ENCODE data around the gene SYT4.

Gene SYT4, protein sequence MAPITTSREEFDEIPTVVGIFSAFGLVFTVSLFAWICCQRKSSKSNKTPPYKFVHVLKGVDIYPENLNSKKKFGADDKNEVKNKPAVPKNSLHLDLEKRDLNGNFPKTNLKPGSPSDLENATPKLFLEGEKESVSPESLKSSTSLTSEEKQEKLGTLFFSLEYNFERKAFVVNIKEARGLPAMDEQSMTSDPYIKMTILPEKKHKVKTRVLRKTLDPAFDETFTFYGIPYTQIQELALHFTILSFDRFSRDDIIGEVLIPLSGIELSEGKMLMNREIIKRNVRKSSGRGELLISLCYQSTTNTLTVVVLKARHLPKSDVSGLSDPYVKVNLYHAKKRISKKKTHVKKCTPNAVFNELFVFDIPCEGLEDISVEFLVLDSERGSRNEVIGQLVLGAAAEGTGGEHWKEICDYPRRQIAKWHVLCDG

DNA sequence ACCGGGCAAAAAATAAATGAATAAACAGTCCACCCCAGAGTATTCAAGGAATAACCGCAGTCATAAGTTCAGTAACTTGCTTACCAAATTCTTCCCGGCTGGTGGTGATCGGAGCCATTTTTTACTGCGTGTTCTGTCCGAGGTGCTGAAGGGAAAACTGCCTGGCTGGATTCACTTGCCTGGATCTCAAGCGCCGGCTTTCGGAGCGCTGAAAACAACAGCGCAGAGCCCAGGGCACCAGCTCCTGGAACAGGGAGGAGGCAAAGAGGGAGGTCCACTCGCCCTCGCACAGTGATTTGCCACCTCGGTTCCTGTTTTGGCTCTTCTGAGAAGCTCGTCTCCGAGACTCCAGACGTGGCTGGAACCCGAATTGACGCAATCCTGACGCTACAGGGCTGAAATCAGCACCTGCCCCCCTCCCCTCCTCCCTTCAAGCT lies at the start of gene SYT4:
Gene SYT4 (minus strand): TSS at position 327 of the 437 bp plus-strand sequence. CDS start 209 bp downstream, at position 118.
- DNase-seq, result peak in 1 of 2 experiments; percentile 4

DNA sequence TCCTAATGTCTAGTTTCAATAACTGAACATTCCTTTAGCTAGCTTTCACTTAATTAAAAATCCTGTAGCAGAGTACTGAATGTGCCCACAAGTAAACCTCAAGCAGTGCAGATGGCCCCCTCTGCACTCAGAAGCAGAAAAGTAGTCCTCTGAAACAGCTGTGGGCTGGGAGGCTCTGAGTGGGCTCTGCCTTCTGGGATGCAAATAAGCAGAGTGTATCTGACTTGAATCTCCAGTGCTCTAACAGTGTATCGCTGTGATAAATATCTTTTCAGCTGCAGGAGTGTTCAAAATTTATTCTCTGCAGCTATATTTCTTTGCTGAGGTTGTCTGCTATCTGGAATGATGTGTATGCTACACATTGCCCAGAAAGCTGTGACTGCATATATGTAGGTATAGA lies 44.8 kb upstream of the SYT4 start:
- DNase-seq, result no peak

DNA sequence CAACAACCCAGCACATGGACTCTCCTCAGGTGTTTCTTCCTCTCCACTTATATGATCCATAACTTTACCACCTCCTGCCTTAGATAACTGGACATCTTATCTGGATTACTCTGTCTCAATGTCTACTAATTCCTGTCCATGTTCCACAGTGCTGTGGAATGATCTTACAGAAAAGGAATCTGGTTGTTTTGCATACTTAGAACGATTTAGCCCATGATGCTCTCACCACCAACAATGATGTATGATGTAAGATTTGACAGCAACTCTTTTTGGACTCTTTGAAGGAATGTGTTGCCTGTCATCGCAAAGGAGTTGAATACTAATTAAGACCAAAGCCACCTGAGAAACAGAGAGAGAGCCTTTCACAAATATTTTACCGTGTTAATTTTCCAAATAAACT lies 37.7 kb upstream of the SYT4 start:
- no peak for DNase-seq

DNA sequence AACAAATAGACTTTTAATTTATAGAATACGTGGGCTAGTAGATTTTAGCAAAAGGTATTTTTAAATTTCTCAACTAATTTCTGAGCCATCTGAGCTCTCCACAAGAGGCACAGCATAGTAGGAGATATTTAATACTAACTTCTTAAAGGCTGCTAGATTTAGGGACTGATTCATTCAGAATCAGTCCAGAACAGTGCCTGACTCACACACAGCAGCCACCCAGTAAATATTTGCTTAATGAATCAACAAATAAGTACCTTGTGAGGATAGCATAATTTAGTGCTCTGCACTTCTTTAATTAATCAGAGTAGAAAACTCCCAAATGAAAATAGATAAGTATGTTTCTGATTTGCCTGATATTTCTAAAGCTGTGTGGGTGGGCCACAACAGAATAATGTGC lies 35.6 kb upstream of the SYT4 start:
- no peak for DNase-seq

DNA sequence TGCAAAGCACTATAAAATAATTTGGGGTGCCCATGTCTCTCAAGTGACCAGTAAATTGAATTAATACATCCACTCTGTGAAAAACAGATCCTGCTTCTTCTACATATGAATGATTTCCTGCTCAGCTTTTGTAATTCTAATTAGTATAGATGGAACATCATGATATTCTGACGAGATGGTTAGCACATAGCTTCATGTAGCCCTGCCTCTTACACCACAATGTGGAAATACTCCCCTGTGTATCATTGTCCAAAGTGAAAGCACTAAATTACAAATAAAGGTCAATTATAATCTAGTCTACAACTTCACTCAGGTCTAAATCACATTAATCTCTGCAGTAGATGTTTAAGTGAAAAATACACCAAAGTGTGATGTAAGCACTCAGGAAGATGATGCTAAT lies 32.9 kb upstream of the SYT4 start:
- DNase-seq, result no peak

- DNase-seq, result no peak
Observed at GRCh38 chr18:43303376-43303775, 26.1 kb upstream of the SYT4 start.

DNA sequence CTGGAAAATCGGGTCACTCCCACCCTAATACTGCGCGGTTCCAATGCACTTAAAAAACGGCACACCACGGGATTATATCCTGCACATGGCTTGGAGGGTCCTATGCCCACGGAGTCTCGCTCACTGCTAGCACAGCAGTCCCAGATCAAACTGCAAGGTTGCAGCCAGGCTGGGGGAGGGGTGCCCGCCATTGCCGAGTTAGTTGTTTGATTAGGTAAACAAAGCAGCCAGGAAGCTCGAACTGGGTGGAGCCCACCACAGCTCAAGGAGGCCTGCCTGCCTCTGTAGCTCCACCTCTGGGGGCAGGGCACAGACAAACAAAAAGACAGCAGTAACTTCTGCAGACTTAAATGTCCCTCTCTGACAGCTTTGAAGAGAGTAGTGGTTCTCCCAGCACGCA lies 8.9 kb upstream of the SYT4 start:
- DNase-seq, result peak in 1 of 2 experiments; percentile 39

GRCh38 chr18:43283299-43283698 lies 6.0 kb upstream of the SYT4 start:
- DNase-seq, result no peak

DNA sequence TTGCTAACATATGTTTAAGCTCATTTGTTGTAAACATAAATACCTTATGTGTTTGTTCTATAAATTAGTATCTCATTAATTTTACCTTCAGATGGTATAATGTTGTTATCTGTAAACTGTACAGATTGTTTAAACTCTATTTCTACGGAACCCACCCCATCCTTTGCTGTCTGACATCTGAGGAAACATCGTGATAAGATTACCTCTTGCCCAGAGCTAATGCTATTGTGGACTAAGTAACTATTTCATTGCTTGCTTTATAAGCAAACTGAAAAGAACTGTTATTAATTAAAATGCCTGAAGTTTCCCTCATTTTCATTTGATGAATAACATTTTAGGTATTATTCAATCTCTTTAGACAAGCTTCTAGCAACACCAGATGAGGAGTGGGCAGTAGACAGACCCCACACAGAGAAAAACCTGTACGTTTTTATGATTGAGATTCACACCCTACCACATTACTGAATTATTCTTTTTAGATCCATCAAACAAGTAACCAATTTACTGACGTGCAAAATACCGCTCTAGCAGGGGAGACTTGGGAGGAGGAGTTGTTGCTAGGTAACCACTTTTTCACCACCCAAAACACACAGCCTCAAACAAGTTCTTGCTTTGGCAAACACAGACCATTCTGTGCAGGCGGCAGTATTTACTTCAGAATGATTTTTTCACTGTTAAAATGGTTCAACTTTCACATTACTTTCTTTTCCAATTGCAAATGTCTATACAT lies 1.9 kb upstream of the SYT4 start:
- DNase-seq, result peak in 1 of 2 experiments; percentile 24

DNA sequence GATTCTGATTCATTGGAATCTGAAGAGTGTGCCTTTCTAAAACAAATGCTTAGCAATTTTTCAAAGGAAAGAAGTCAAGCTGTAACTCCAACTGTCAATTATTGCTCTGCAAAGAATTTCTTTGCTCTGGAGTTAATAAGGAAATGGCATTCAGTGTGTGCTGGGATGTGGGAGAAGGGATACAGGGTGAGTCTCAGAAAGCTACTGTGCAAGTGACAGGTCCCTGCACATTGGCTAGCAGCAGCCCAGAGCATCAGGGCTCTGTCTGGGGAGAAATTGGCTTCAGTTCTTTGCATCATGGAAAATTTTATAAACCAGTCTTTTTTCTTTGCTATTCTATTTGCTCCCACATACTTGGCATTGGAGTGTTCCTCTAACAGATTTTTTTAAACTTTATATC lies 1.1 kb upstream of the SYT4 start:
- DNase-seq, result no peak

DNA sequence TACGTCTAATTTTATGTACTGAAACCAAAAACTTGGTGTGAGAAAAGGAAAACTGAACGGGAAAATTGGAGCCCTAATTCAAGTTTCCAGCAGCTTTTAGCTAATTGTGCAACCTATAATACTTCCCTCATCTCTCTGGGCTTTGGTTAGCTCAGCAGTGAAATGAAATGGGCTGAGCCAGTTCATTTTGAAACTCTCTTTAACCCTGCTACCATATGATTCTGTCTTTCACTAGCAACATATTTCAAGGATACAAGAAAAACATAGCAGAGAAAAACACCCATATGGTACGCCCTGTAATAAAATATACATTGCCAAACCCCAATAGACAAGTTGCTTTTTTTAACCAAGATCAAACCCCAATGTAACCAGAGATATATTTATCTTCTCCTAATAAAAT lies 799 bp downstream of the SYT4 start:
- DNase-seq, result no peak

DNA sequence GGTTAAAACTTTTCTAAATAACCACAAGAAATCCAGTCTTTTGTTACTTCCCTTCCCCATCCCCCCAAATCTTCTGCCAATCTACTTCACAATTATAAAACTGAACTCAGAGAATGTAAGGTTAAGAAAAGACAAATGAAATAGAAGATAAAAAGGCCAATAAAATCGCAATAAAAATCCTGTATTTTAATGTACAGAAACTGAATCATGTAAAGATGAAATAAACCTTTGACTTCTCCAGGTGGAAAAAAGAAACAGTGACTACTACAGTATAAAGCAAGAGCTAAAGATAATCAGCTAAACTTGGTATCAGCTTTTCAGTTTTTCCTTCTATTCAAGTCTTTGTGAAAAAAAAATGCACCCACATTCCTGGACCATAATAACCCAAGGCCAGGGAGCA lies 1.7 kb downstream of the SYT4 start:
- no peak for DNase-seq

- DNase-seq, result no peak
Observed at GRCh38 chr18:43274526-43274925, 2.8 kb downstream of the SYT4 start.

- DNase-seq, result peak in 1 of 2 experiments; percentile 21
Observed at GRCh38 chr18:43271593-43272432, 5.5 kb downstream of the SYT4 start.

DNA sequence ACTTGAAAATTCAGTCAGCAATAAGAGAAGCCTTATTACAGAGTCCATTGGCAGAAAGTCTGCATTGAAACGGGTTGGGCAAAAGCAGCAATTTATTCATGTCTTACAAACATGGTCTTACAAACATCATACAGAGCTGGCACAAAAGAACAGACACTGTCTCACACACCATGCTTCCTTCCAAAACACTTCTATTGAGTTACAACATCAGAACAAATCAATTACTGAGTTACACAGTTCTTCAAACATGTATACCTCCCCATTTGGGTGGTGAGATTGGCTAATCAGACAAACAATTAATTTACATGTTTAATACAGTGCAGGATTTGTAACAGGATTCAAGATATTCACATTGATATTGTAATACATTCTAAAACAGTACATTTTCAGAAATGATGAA lies 9.5 kb downstream of the SYT4 start:
- no peak for DNase-seq

- no peak for DNase-seq
Observed at GRCh38 chr18:43265465-43265864, 11.8 kb downstream of the SYT4 start.

GRCh38 chr18:43248610-43249249 lies 28.6 kb downstream of the SYT4 start:
- DNase-seq, result no peak

DNA sequence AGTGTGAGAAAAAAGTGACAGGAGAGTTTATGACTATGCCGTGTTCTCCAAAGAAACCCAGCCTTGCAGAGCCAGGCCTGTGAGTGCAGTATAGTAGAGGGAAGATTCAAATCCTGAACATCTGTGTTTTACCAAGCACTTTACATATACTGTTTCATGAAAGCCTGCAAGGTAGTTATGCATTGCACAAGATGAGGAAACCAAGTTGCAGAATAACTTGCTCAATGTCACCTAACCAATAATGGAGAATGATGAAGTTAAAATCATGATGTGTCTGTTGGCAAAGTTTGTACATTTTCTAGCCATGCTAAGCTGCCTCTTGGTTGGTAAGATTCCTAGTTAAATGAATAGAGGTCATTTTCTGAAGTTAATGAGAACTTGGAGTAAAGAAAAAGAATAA lies 29.3 kb downstream of the SYT4 start:
- DNase-seq, result no peak

GRCh38 chr18:43238429-43238828 lies 38.9 kb downstream of the SYT4 start:
- no peak for DNase-seq

- DNase-seq, result no peak
Observed at GRCh38 chr18:43236921-43237320, 40.4 kb downstream of the SYT4 start.

DNA sequence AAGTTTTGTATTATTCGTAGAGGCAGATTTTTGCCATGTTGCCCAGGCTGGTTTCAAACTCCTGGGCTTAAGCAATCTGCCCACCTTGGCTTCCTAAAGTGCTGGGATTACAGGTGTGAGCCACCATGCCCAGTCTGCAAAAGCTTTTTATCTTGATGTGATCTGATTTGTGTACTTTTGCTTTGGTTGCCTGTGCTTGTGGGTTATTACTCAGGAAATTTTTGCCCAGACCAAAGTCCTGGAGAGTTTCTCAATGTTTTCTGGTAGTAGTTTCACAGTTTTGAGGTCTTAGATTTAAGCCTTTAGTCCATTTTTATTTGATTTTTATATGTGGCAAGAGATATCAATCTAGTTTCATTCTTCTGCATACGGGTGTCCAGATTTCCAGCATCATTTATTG lies 42.4 kb downstream of the SYT4 start:
- no peak for DNase-seq

DNA sequence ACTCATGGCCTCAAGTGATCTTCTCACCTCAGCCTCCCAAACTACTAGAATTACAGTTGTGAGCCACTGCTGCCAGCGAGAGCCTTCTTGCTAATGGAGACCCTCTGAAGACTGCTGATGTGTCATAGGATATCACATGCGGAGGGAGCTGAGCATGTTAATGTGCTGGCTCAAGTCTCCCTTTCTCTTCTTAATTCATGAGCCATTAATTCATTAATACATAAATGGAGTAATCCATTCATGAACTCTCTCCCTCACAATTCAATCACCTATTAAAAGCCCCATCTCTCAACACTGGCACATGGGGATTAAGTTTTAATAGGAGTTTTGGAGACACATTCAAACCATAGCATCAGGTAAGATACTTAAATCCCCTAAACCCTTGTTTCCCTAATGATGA lies 54.8 kb downstream of the SYT4 start:
- DNase-seq, result no peak

DNA sequence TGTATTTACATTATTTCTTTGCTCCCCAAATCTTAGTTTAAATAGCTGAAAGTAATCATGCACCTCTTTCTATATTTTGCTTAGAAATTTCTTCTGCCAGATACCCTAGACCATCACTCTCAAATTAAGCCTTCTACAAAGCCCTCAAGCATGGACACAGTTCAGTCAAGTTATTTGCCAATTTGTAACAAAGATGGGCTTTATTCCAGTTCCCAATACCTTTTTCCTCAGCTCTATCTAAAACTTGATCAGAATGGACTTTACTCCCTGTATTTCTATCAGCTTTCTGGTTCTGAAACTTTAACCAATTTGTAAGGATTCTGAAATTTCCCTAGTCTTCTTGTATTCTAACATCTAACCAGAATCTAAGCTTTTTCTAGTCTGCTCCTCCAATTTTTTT lies 56.6 kb downstream of the SYT4 start:
- DNase-seq, result no peak

Data from NCI-H526 (cell line).